Lower leg skin (tissue), 4 donors: ENCODE data around the gene DBH. TPM values are rescaled to one million over a fixed set of nuclear protein-coding genes. Genes with fewer than 3 reads are reported as not detected.

Experiments used
- DNase-seq, 2 donors: peaks; one replicate each; pipeline ENCODE4 v3.0.0-alpha.2; 2019; ENCODE audit warnings: low spot score in 2 of 2
- H3K4me3 ChIP-seq: fragments of 200-600 bp; sonication (generic); 2 replicates; pipeline ENCODE4 v1.5.1; 2017; ENCODE audit warnings: mild to moderate bottlenecking, low read depth; ENCODE audit not compliant: poor library complexity, severe bottlenecking
- CTCF ChIP-seq, 3 donors: fragments of 450-650 bp; IDR thresholded peaks; one replicate each; pipeline ENCODE4 v1.5.1; 2016; ENCODE audit warnings: antibody characterized with exemption in 3 of 3, mild to moderate bottlenecking in 3 of 3, moderate library complexity in 2 of 3
- POLR2A ChIP-seq, 2 donors: fragments of 450-650 bp; IDR thresholded peaks; one replicate each; pipeline ENCODE4 v1.6.1; 2016 to 2017; ENCODE audit warnings: antibody characterized with exemption in 2 of 2, mild to moderate bottlenecking in 1 of 2, moderate library complexity in 1 of 2
- WGBS, 2 donors: methylation state at CpG; one replicate each; pipeline ENCODE4 v1.1.5; 2018; 5-methylcytosine and 5-hydroxymethylcytosine counted together
- intact Hi-C: fragments of 100-400 bp; cut with DNase I; formaldehyde crosslinking; loops from one replicate; pipeline ENCODE4 v1.15.0; 2023; ENCODE audit warnings: low total_unique reads
- total RNA-seq, 4 donors: library from RNA; depleted of rRNA; stranded (reverse); fragments of >200 nt; gene quantifications; one replicate each; pipeline ENCODE4 v1.1.0, GENCODE V29; 2016

DBH gene
- total RNA-seq, 4 donors from 2014 or later, result 0.06 TPM; not detected in 3

GRCh38 chr9:133614056-133614455 lies 22.1 kb upstream of the DBH start:
- H3K4me3 ChIP-seq, result no peak overlapping the region
- TF ChIP-seq CTCF (IDR thresholded peaks at IDR 0.05) (no peak), POLR2A (IDR thresholded peaks at IDR 0.05) (no peak)
- WGBS, 2 donors, result 55 to 71% methylated on average over 10 of the region's 10 CpGs
- no peak for DNase-seq
- intact Hi-C loops, result no loop called here

GRCh38 chr9:133614678-133615077 lies 21.5 kb upstream of the DBH start:
- DNase-seq, result no peak
- TF ChIP-seq CTCF (IDR thresholded peaks at IDR 0.05), result no peak
- TF ChIP-seq POLR2A (IDR thresholded peaks at IDR 0.05), result no peak
- 57 to 63% methylated on average over 5 of the region's 5 CpGs for WGBS, 2 donors
- intact Hi-C loops, result no loop called here
- H3K4me3 ChIP-seq, result no peak overlapping the region

- DNase-seq, result no peak
- intact Hi-C loops, result no loop called here
- TF ChIP-seq POLR2A (IDR thresholded peaks at IDR 0.05) (no peak), CTCF (IDR thresholded peaks at IDR 0.05) (no peak)
- H3K4me3 ChIP-seq, result no peak overlapping the region
- WGBS, 2 donors, result 28 to 44% methylated on average over 16 of the region's 16 CpGs
Observed at GRCh38 chr9:133615186-133615585, 21.0 kb upstream of the DBH start.

- WGBS, 2 donors, result 75 to 76% methylated on average over 11 to 13 of the region's 13 CpGs
- DNase-seq, result no peak
- no peak overlapping the region for H3K4me3 ChIP-seq
- TF ChIP-seq POLR2A (IDR thresholded peaks at IDR 0.05) (no peak), CTCF (IDR thresholded peaks at IDR 0.05) (no peak)
- intact Hi-C loops, result no loop called here
Observed at GRCh38 chr9:133615606-133616188, 20.5 kb upstream of the DBH start.

- no peak overlapping the region for H3K4me3 ChIP-seq
- WGBS, 2 donors, result 68 to 82% methylated on average over 13 of the region's 13 CpGs
- no peak for DNase-seq
- intact Hi-C loops, result no loop called here
- no peak for TF ChIP-seq CTCF (IDR thresholded peaks at IDR 0.05)
- no peak for TF ChIP-seq POLR2A (IDR thresholded peaks at IDR 0.05)
Observed at GRCh38 chr9:133616643-133617405, 19.3 kb upstream of the DBH start.
